Fibroblast of skin of abdomen (primary cell): ENCODE measurements around the gene OR8D2.

Source experiments
- DNase-seq: peaks from one replicate; pipeline ENCODE4 v3.0.0-alpha.2; 2013

OR8D2 gene

GRCh38 chr11:124285610-124286344 lies 34.2 kb downstream of the OR8D2 start:
- DNase-seq, result peak; percentile 74

- DNase-seq, result no peak
Observed at GRCh38 chr11:124278261-124278660, 41.7 kb downstream of the OR8D2 start.

- no peak for DNase-seq
Observed at GRCh38 chr11:124277804-124278203, 42.2 kb downstream of the OR8D2 start.

- no peak for DNase-seq
Observed at GRCh38 chr11:124277207-124277606, 42.8 kb downstream of the OR8D2 start.

GRCh38 chr11:124276081-124276480 lies 43.9 kb downstream of the OR8D2 start:
- peak; percentile 16 for DNase-seq

GRCh38 chr11:124274000-124274399 lies 46.0 kb downstream of the OR8D2 start:
- no peak for DNase-seq

GRCh38 chr11:124270886-124271285 lies 49.1 kb downstream of the OR8D2 start:
- DNase-seq, result peak; percentile 23
